Prostate gland (tissue), 2 donors: ENCODE data around the gene MCAM.

Experiments
- CTCF ChIP-seq, 4 experiments: fragments of 200-600 bp in 2 of 4; fragments of 450-650 bp in 2 of 4; sonication (generic) in 2 of 4; IDR thresholded peaks; 1 replicate in 3 of 4; 2 replicates in 1 of 4; pipeline ENCODE4 v1.5.1; 2016 to 2019; ENCODE audit warnings: antibody characterized with exemption in 4 of 4, mild to moderate bottlenecking in 2 of 4, moderate library complexity in 2 of 4
- POLR2A ChIP-seq: fragments of 450-650 bp; IDR thresholded peaks from one replicate; pipeline ENCODE4 v1.6.1; 2016; ENCODE audit warnings: antibody characterized with exemption, mild to moderate bottlenecking

- TF ChIP-seq POLR2A (no peak), CTCF (IDR thresholded peaks at IDR 0.05) (no peak)
These were observed 20.8 kb upstream of the MCAM start for GRCh38 chr11:119337581-119338317.
